ENCODE measurements around the gene MCAT. TPM values are rescaled to one million over a fixed set of nuclear protein-coding genes. Genes with fewer than 3 reads are reported as not detected.

MCAT gene
- total RNA-seq, 1 experiment from 2014 or later = 18.8 TPM

DNA sequence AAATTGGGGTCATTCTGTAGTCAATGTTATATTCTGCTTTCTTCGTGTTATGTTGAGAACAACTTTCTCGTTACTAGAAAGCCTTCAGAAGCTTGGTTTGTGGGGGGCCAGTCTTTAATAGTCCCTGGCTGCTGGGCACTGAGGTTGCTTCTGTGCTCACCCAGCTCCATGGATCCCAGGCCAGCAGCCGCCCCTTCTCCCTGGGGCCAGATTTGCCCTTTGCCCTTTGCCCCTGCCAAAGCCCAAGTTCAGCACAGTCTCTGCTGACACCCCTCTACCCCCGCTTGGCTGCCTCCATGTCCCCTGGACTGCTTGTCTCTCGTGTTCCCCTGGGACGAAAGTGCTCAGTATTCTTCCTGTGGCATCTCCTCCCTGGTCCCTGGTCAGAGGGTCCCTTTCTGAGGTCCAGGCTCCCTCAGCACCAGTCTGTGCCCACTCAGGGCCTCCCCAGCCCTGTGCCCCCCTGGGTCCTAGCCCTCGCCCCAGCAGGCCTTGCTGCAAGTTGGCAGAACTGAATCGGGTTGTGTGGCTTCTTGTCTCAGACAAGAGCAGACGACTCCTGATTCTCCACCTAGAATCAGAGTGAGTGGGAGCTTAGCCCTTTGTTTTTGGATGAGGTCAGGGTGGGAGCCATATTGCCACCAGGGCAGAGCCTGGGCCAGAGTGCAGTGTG is 14.8 kb upstream of the MCAT start:
- Mint-ChIP-seq H3K4me3 (ENCODE audit: unreplicated experiment) (no peak overlapping the region), H3K9me3 (ENCODE audit: unreplicated experiment) (no peaks in the 10 kb centered on the region)
- POLR2A ChIA-PET = interaction anchor here (0.6 to 1.2 kb wide), 2 partner anchors 7 to 11 kb away, joined by 3 to 4 read pairs; no protein-coding TSS in a partner anchor

DNA sequence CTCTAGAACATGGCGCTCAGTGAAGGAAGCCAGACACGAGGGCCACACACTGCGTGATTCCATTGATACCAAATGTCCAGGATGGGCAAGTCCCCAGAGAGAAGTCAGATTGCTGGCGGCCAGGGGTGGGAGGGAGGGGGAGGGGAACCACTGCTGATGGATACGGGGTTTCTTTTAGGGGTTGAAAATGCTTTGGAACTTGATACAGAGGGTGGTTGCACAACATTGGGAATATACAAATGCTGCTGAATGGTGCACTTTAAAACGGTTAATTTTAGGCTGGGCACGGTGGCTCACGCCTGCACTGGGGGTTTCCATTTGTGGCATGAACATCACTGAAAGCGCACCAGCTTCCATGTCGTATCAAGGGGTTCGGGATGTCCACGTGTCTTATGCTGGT is 13.2 kb upstream of the MCAT start:
- peaks cover 19% of the 10 kb centered on the region for H3K4me1 Mint-ChIP-seq (ENCODE audit: insufficient read depth, unreplicated experiment)
- TF ChIP-seq, protein P1, sequence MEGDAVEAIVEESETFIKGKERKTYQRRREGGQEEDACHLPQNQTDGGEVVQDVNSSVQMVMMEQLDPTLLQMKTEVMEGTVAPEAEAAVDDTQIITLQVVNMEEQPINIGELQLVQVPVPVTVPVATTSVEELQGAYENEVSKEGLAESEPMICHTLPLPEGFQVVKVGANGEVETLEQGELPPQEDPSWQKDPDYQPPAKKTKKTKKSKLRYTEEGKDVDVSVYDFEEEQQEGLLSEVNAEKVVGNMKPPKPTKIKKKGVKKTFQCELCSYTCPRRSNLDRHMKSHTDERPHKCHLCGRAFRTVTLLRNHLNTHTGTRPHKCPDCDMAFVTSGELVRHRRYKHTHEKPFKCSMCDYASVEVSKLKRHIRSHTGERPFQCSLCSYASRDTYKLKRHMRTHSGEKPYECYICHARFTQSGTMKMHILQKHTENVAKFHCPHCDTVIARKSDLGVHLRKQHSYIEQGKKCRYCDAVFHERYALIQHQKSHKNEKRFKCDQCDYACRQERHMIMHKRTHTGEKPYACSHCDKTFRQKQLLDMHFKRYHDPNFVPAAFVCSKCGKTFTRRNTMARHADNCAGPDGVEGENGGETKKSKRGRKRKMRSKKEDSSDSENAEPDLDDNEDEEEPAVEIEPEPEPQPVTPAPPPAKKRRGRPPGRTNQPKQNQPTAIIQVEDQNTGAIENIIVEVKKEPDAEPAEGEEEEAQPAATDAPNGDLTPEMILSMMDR (IDR thresholded peaks at IDR 0.05; ENCODE audit: unreplicated experiment) = no peak
- POLR2A ChIA-PET = interaction anchor here (0.6 kb wide), 1 partner anchor 16 kb away, joined by 3 read pairs; no protein-coding TSS in a partner anchor
- peaks cover 40% of the 10 kb centered on the region for H3K36me3 Mint-ChIP-seq (ENCODE audit: insufficient read depth, unreplicated experiment)
- intact Hi-C loops (cut with micrococcal nuclease) = no loop called here
- no peak overlapping the region for H3K4me3 Mint-ChIP-seq (ENCODE audit: unreplicated experiment)
- no TSS peak for BruUV-seq (replicated peaks)
- no peak for DNase-seq (ENCODE audit: unreplicated experiment)
- H3K27me3 Mint-ChIP-seq (ENCODE audit: insufficient read depth, unreplicated experiment) = no peaks in the 10 kb centered on the region
- CTCF ChIA-PET = interaction anchor here (0.6 kb wide), 1 partner anchor 232 kb away, joined by 3 read pairs; no protein-coding TSS in a partner anchor
- H3K9me3 Mint-ChIP-seq (ENCODE audit: unreplicated experiment) = no peaks in the 10 kb centered on the region
- no peak overlapping the region for H3K27ac Mint-ChIP-seq (ENCODE audit: low read depth, unreplicated experiment)

More for the DNA sequence above, 14.8 kb upstream of the MCAT start:
- DNase-seq (ENCODE audit: unreplicated experiment) = no peak
- Mint-ChIP-seq H3K4me1 (ENCODE audit: insufficient read depth, unreplicated experiment) (peaks cover 16% of the 10 kb centered on the region), H3K36me3 (ENCODE audit: insufficient read depth, unreplicated experiment) (peaks cover 56% of the 10 kb centered on the region), H3K27me3 (ENCODE audit: insufficient read depth, unreplicated experiment) (no peaks in the 10 kb centered on the region), H3K27ac (ENCODE audit: low read depth, unreplicated experiment) (peak overlapping the region; percentile 49)
- CTCF ChIA-PET = no interaction called here
- BruUV-seq (replicated peaks) = no TSS peak
- intact Hi-C loops (cut with micrococcal nuclease) = no loop called here
- TF ChIP-seq, protein P1 (IDR thresholded peaks at IDR 0.05; ENCODE audit: unreplicated experiment) = no peak

DNA sequence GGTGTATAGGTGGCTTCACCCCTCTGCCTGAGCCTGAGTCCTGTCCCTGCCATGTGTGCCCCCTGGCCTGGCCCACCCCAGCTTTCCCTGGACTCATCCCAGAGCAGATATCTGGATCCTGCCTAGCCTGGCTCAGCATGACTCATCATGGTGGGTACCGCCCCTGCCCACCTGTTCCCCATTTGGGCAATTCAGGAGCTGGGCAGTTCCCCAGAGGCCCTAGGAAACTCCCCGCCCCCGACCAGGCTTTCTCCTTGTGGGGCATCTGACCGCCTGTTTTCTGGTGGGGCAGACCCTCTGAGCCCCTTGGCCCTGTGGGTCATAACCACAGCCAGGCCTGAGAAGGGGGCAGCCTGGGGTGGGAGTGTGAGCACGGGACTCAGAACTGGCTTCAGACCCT is 12.6 kb upstream of the MCAT start:
- no peak for DNase-seq (ENCODE audit: unreplicated experiment)
- CTCF ChIA-PET = no interaction called here
- TF ChIP-seq, protein P1 (IDR thresholded peaks at IDR 0.05; ENCODE audit: unreplicated experiment) = no peak
- no peak overlapping the region for H3K4me3 Mint-ChIP-seq (ENCODE audit: unreplicated experiment)
- H3K9me3 Mint-ChIP-seq (ENCODE audit: unreplicated experiment) = no peaks in the 10 kb centered on the region
- H3K27ac Mint-ChIP-seq (ENCODE audit: low read depth, unreplicated experiment) = no peak overlapping the region
- H3K27me3 Mint-ChIP-seq (ENCODE audit: insufficient read depth, unreplicated experiment) = no peaks in the 10 kb centered on the region
- BruUV-seq (replicated peaks) = no TSS peak
- peaks cover 19% of the 10 kb centered on the region for H3K4me1 Mint-ChIP-seq (ENCODE audit: insufficient read depth, unreplicated experiment)
- POLR2A ChIA-PET = no interaction called here
- peaks cover 41% of the 10 kb centered on the region for H3K36me3 Mint-ChIP-seq (ENCODE audit: insufficient read depth, unreplicated experiment)
- intact Hi-C loops (cut with micrococcal nuclease) = no loop called here

DNA sequence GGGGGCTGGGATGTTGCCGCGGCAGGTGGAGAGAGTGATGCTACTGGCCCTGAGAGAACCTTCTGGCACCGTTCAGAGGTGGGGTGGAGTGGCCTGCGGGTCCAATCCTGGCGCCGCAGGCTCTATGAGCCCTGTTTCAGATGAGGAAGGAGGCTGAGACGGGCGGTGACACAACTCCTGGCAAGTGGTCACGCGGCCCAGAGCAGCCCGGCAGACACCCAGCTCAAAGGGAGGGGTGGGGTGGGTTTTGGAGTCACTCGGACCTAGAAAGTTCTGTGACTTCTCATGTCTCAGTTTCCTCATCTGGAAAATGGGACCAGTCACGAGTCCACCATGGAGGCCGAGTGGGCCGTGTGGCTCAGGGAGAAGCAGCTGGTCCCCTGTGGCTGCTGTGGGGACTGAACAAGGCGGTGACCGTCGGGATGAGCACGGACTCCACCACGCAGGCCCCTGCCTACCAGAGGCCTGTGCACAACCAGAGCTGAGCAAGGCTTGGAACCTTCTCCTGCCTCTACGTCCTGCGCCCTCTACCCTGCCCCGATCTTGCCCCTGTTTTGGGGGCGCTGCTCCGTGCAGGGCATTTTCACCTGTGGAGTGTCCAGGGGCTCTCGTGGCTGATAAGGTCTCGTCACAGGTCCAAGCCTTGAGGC is 11.8 kb upstream of the MCAT start:
- Mint-ChIP-seq H3K9me3 (ENCODE audit: unreplicated experiment) (no peaks in the 10 kb centered on the region), H3K4me3 (ENCODE audit: unreplicated experiment) (no peak overlapping the region), H3K36me3 (ENCODE audit: insufficient read depth, unreplicated experiment) (peaks cover 39% of the 10 kb centered on the region), H3K4me1 (ENCODE audit: insufficient read depth, unreplicated experiment) (peaks cover 19% of the 10 kb centered on the region), H3K27me3 (ENCODE audit: insufficient read depth, unreplicated experiment) (no peaks in the 10 kb centered on the region), H3K27ac (ENCODE audit: low read depth, unreplicated experiment) (no peak overlapping the region)
- ChIA-PET POLR2A (no interaction called here), CTCF (interaction anchor here (0.7 kb wide), 1 partner anchor 151 kb away, joined by 3 read pairs; no protein-coding TSS in a partner anchor)
- TF ChIP-seq, protein P1 (IDR thresholded peaks at IDR 0.05; ENCODE audit: unreplicated experiment) = no peak
- BruUV-seq (replicated peaks) = no TSS peak
- no peak for DNase-seq (ENCODE audit: unreplicated experiment)
- intact Hi-C loops (cut with micrococcal nuclease) = loop anchor here (5.0 kb wide), 1 partner anchor 43 kb away; the partner anchor contains the start of gene BIK

Data from MCF 10A (cell line).